OCI-LY3 (cell line): ENCODE results near the gene TMEM184B.

Experiments
- H2AFZ ChIP-seq: fragments of 200-600, 300-600 bp; shearing (Covaris generic); 2 replicates; pipeline ENCODE4 v1.6.0; 2014; ENCODE audit warnings: antibody characterized with exemption, low read depth, low read length
- H3K27ac ChIP-seq: fragments of 200-600, 300-600 bp; sonication (generic); 2 replicates; pipeline ENCODE4 v1.5.1; 2014; ENCODE audit warnings: mild to moderate bottlenecking, low read length, moderate library complexity, mixed read lengths
- H3K27me3 ChIP-seq: fragments of 200-600, 300-600 bp; sonication (generic); 2 replicates; pipeline ENCODE4 v1.6.1; 2014; ENCODE audit warnings: low read depth, low read length, mixed read lengths
- H3K36me3 ChIP-seq: fragments of 200-600, 300-600 bp; sonication (generic); replicated peaks from 2 replicates; pipeline ENCODE3; 2014; ENCODE audit warnings: low read depth, low read length, mixed read lengths
- H3K4me1 ChIP-seq: fragments of 300-600, 200-600 bp; sonication (generic); 2 replicates; pipeline ENCODE4 v1.6.1; 2014; ENCODE audit warnings: low read length, mixed read lengths
- H3K4me2 ChIP-seq: fragments of 200-600, 300-600 bp; sonication (generic); 2 replicates; pipeline ENCODE4 v1.6.1; 2014; ENCODE audit warnings: low read length, mixed read lengths
- H3K4me3 ChIP-seq: fragments of 300-600, 200-600 bp; sonication (generic); 2 replicates; pipeline ENCODE4 v1.5.1; 2014; ENCODE audit warnings: antibody characterized with exemption, mild to moderate bottlenecking, low read length, moderate library complexity
- H3K79me2 ChIP-seq: fragments of 300-600, 200-600 bp; shearing (Covaris generic); 2 replicates; pipeline ENCODE4 v1.6.1; 2014; ENCODE audit warnings: mild to moderate bottlenecking, low read length, mixed read lengths
- H3K9ac ChIP-seq: fragments of 300-600, 200-600 bp; shearing (Covaris generic); 2 replicates; pipeline ENCODE4 v1.6.0; 2014; ENCODE audit warnings: mild to moderate bottlenecking, low read length, moderate library complexity
- H3K9me3 ChIP-seq: fragments of 200-600, 300-600 bp; shearing (Covaris generic); 2 replicates; pipeline ENCODE4 v1.6.1; 2014; ENCODE audit warnings: low read length, mixed read lengths; ENCODE audit not compliant: insufficient read depth
- H4K20me1 ChIP-seq: fragments of 200-600, 300-600 bp; sonication (generic); 2 replicates; pipeline ENCODE4 v1.6.1; 2016; ENCODE audit warnings: low read length, mixed read lengths; ENCODE audit not compliant: insufficient read depth
- EZH2phosphoT487 ChIP-seq: fragments of 200-600 bp; shearing (Covaris generic); IDR thresholded peaks from 2 replicates; pipeline ENCODE4 v1.6.1; 2018; ENCODE audit warnings: antibody characterized with exemption, mixed run types, low read depth
- TF ChIP-seq, protein P1 (sequence below): fragments of 200-600, 300-600 bp; sonication (generic); IDR thresholded peaks from 2 replicates; pipeline ENCODE4 v1.5.1; 2014; ENCODE audit warnings: antibody characterized with exemption, low read length, low read depth

The TMEM184B gene

DNA sequence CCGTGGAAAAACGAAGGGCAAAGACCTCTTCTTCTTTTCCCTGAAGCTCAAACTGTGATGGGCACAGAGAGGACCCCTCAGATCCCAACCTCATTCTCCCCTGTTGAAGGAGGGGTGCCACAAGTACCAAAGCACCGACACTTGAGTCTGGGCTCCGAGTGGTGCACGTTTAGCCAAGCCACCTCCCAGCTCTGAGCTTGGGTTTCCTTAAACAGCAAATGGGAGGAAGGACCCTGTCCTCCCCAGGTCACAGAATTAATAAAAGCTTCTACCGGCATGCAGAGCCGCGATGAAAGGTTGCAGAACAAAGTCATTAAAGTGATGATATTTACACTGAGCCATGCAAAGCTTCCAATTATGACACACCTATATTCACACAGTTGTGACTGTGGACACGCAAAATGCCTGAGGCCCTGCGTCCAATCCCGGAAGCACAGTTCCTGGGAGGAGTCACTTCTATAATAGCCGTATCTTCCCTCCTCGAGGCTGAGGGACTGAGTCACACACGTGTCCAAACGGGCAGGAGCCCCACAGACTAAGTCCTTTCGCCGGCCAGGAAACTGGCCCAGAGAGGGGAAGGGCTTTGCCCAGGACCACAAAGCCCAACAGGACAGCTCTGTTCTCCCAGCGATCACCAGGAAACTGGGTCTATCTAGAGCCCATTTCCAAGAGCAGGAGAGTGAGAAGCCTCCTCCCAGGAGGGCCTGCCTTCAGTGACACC, 45.3 kb upstream of the TMEM184B start:
- H3K27ac ChIP-seq, result peak overlapping the region; percentile 75
- peaks cover 35% of the 10 kb centered on the region for H3K4me1 ChIP-seq
- peaks cover 14% of the 10 kb centered on the region for H3K36me3 ChIP-seq
- H4K20me1 ChIP-seq, result peaks cover 35% of the 10 kb centered on the region
- peak overlapping the region; percentile 90 for H2AFZ ChIP-seq
- no peak for TF ChIP-seq EZH2phosphoT487
- TF ChIP-seq, protein P1, sequence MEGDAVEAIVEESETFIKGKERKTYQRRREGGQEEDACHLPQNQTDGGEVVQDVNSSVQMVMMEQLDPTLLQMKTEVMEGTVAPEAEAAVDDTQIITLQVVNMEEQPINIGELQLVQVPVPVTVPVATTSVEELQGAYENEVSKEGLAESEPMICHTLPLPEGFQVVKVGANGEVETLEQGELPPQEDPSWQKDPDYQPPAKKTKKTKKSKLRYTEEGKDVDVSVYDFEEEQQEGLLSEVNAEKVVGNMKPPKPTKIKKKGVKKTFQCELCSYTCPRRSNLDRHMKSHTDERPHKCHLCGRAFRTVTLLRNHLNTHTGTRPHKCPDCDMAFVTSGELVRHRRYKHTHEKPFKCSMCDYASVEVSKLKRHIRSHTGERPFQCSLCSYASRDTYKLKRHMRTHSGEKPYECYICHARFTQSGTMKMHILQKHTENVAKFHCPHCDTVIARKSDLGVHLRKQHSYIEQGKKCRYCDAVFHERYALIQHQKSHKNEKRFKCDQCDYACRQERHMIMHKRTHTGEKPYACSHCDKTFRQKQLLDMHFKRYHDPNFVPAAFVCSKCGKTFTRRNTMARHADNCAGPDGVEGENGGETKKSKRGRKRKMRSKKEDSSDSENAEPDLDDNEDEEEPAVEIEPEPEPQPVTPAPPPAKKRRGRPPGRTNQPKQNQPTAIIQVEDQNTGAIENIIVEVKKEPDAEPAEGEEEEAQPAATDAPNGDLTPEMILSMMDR, result no peak
- H3K4me3 ChIP-seq, result peak overlapping the region; percentile 79
- peak overlapping the region; percentile 80 for H3K9ac ChIP-seq
- no peaks in the 10 kb centered on the region for H3K9me3 ChIP-seq
- peak overlapping the region; percentile 96 for H3K4me2 ChIP-seq
- H3K79me2 ChIP-seq, result peaks cover 49% of the 10 kb centered on the region
- H3K27me3 ChIP-seq, result no peaks in the 10 kb centered on the region

DNA sequence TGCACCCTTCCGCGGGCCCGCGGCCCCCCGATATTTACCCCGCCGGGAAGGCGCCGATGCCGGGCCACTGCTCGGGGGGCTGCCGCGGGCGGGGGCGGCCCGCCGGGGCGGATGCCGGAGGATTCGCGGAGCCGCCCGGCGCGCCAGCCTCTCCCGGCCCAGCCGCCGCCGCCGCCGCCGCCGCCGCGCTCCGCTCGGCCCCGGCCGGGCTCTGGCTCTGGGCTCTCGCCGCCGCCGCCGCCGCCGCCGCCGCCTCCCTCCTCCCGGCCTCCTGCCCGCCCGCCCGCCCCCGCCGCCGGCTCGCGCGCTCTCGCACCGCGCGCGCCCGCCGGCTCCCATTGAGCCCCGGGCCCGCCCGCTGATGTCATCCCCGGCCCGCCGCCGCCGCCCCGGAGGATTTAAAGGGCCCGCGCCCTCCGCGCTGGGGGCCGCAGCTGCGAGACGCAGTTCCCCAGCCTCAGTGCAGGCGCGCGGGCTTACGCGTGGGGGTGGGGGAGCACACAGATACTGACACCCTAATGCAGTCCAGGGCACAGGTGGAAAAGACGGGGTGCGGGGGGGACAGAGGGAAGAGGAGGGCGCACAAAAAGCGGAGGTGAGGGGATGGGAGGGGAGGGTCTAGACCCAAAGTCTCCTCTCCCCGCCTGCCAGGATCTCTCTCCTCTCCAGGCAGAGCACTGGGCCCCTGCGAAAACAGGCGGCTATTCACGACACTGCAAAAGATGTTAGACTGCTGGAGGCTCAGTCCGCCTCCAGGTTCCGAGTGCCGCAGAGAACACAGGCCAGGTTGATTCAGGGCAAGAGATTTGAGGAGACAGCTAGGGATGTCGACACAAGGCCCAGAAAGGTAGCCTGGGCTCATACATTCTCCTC, 44.5 kb upstream of the TMEM184B start, which contains the start of gene CSNK1E:
Gene CSNK1E, minus strand, starts transcription at position 312 of the 873 bp plus-strand sequence. CDS start 3,276 bp downstream, outside the sequence.
- H4K20me1 ChIP-seq, result peaks cover 43% of the 10 kb centered on the region
- peaks cover 43% of the 10 kb centered on the region for H3K4me1 ChIP-seq
- peak within 1 kb of the TSS; percentile 92 for H3K9ac ChIP-seq
- peaks cover 22% of the 10 kb centered on the region for H3K36me3 ChIP-seq
- H2AFZ ChIP-seq, result peak within 1 kb of the TSS; percentile 90
- H3K27me3 ChIP-seq, result no peaks in the 10 kb centered on the region
- peak within 1 kb of the TSS; percentile 94 for H3K4me3 ChIP-seq
- H3K4me2 ChIP-seq, result peak within 1 kb of the TSS; percentile 96
- H3K27ac ChIP-seq, result peak within 1 kb of the TSS; percentile 75
- H3K79me2 ChIP-seq, result peaks cover 57% of the 10 kb centered on the region
- TF ChIP-seq, protein P1, result no peak
- TF ChIP-seq EZH2phosphoT487, result no peak
- H3K9me3 ChIP-seq, result no peaks in the 10 kb centered on the region

DNA sequence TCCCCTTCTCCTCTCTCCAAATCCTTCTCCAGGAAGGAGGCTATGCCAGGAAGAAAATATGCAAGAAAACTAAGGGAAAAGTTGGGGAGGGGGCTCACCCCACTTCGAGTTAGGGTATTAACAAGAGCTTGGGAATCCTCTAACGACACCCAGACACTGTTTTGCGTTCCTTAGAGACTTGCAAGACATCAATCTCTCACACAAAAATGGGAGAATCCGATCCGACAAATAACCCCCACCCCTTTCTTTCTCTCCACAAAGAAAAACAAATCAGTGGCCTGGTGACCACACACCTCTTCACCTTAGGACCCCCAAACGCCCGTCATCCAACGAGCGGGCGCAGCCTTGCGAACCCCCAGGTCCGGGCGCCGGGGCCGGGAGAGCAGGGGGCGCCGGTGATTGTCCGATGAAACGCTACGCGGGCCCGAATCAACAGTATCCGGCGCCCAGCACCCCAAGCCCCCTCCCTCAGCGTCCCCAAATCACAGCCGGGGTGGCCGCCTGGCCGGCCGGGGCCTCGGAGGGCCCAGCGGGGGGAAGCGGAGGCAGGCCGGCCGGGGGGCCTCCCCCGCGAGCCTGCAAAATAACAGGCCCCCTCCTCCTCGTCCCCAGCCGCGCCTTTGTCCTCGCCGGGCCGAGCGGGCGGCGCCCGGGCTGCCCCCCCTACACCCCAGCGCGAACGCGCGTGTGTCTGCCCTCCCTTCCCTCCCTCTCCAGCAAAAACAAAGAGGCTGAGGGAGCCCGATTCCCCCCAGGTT, 43.7 kb upstream of the TMEM184B start:
- peaks cover 26% of the 10 kb centered on the region for H3K36me3 ChIP-seq
- no peak overlapping the region for H2AFZ ChIP-seq
- H3K27me3 ChIP-seq, result no peaks in the 10 kb centered on the region
- H3K4me1 ChIP-seq, result peaks cover 51% of the 10 kb centered on the region
- H3K27ac ChIP-seq, result peak overlapping the region; percentile 75
- H3K79me2 ChIP-seq, result peaks cover 65% of the 10 kb centered on the region
- H3K9me3 ChIP-seq, result no peaks in the 10 kb centered on the region
- peak overlapping the region; percentile 94 for H3K4me3 ChIP-seq
- H3K9ac ChIP-seq, result peak overlapping the region; percentile 92
- TF ChIP-seq, protein P1, result no peak
- no peak for TF ChIP-seq EZH2phosphoT487
- peaks cover 50% of the 10 kb centered on the region for H4K20me1 ChIP-seq
- H3K4me2 ChIP-seq, result peak overlapping the region; percentile 93
